ENCODE measurements around the gene NAA35. TPM values are rescaled to one million over a fixed set of nuclear protein-coding genes. Genes with fewer than 3 reads are reported as not detected.

Gene NAA35
- total RNA-seq, 1 experiment from 2014 or later, result 33.6 TPM

DNA sequence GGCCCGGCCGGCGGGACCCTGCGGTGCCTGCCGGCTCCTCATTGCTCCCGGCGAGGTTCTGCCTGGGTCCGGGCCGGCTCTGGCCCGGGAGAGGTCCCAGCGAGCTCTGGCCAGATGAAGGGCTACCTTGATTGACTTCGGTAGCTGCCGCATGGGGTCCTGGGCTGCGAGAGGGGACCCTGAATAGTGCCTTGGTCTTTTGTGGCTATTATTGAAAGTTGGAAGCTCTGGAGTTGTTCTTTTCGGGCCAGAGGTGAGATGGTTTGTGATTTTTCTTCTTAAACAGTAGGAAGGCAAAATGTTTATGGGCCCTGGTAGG, 635 bp downstream of the NAA35 start:
- no peaks in the 10 kb centered on the region for H3F3A ChIP-seq (ENCODE audit: insufficient read depth, low read depth)
- H3K27me3 ChIP-seq (ENCODE audit: insufficient read depth, low read depth), result no peaks in the 10 kb centered on the region
- intact Hi-C loops (cut with micrococcal nuclease; ENCODE audit: unreplicated experiment), result loop anchor here (2.0 kb wide), 1 partner anchor 341 kb away; the partner anchor contains the start of gene ISCA1
- TF ChIP-seq, protein P1, sequence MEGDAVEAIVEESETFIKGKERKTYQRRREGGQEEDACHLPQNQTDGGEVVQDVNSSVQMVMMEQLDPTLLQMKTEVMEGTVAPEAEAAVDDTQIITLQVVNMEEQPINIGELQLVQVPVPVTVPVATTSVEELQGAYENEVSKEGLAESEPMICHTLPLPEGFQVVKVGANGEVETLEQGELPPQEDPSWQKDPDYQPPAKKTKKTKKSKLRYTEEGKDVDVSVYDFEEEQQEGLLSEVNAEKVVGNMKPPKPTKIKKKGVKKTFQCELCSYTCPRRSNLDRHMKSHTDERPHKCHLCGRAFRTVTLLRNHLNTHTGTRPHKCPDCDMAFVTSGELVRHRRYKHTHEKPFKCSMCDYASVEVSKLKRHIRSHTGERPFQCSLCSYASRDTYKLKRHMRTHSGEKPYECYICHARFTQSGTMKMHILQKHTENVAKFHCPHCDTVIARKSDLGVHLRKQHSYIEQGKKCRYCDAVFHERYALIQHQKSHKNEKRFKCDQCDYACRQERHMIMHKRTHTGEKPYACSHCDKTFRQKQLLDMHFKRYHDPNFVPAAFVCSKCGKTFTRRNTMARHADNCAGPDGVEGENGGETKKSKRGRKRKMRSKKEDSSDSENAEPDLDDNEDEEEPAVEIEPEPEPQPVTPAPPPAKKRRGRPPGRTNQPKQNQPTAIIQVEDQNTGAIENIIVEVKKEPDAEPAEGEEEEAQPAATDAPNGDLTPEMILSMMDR (conservative IDR thresholded peaks at IDR 0.05), result no peak
- no peak for TF ChIP-seq EZH2 (IDR thresholded peaks at IDR 0.05; ENCODE audit: low read depth)
- H3K27ac ChIP-seq, result peak overlapping the region; percentile 77
- H3K4me3 ChIP-seq, result peak overlapping the region; percentile 99
- peaks cover 54% of the 10 kb centered on the region for H3K79me2 ChIP-seq (ENCODE audit: low read depth)
- ChIA-PET CTCF (no interaction called here), POLR2A (ENCODE audit: unreplicated experiment) (no interaction called here)
- no peaks in the 10 kb centered on the region for H3K9me2 ChIP-seq (ENCODE audit: insufficient read depth)
- H3K4me2 ChIP-seq, result peak overlapping the region; percentile 100
- H4K20me1 ChIP-seq (ENCODE audit: insufficient read depth), result 0 out of 2 replicates have a peak, but pooled peaks cover 10% of the 10 kb centered on the region
- DNase-seq, result no peak
- no peaks in the 10 kb centered on the region for H3K9me3 ChIP-seq (ENCODE audit: insufficient read depth, low read depth)
- H3K36me3 ChIP-seq (ENCODE audit: low read depth), result peaks cover 26% of the 10 kb centered on the region
- H2AFZ ChIP-seq, result peak overlapping the region; percentile 90
- no TSS peak for BruUV-seq (replicated peaks)
- peaks cover 12% of the 10 kb centered on the region for H3K4me1 ChIP-seq (replicated peaks; ENCODE audit: insufficient read depth)

DNA sequence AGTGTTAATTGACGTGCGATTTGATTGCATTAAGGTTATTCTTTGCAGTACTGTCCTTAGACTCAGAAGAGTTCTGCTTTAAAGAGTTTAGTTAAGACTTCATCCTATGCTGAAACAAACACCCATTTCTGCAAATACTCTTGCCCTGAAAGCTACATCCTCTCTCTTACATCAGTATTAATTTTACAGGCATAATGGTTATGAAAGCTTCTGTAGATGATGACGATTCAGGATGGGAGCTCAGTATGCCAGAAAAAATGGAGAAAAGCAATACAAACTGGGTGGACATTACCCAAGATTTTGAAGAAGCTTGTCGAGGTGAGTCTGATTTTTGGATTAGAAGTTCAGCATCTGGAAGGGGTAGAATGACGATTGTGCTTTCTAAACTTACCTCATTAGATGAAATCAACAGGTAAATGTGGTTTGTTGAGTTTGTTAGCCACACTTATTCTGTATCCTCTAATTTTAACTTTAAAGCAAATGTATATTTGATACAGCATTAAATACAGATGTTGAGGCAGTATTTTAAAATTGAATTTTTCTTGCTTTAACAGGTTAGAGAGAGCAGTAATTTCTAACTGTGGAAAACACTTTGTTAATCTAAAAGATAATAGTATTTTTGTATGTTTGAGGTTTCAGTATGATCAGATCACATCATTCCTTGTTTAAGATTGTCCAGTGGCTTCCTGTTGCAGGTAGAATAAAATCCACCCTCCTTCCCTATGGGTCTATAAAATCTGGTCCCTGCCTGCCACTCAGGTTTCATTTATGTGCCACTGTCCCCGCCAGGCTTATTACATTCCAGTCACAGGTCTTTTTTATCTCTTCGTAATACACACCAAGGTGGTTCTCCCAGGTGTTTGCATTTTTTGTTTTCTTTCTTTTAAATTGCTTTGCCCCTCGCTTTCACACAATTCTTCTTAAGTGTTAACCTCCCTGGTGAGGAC, 1.3 kb downstream of the NAA35 start:
- peaks cover 32% of the 10 kb centered on the region for H3K36me3 ChIP-seq (ENCODE audit: low read depth)
- intact Hi-C loops (cut with micrococcal nuclease; ENCODE audit: unreplicated experiment), result loop anchor here (2.0 kb wide), 1 partner anchor 341 kb away; the partner anchor contains the start of gene ISCA1

DNA sequence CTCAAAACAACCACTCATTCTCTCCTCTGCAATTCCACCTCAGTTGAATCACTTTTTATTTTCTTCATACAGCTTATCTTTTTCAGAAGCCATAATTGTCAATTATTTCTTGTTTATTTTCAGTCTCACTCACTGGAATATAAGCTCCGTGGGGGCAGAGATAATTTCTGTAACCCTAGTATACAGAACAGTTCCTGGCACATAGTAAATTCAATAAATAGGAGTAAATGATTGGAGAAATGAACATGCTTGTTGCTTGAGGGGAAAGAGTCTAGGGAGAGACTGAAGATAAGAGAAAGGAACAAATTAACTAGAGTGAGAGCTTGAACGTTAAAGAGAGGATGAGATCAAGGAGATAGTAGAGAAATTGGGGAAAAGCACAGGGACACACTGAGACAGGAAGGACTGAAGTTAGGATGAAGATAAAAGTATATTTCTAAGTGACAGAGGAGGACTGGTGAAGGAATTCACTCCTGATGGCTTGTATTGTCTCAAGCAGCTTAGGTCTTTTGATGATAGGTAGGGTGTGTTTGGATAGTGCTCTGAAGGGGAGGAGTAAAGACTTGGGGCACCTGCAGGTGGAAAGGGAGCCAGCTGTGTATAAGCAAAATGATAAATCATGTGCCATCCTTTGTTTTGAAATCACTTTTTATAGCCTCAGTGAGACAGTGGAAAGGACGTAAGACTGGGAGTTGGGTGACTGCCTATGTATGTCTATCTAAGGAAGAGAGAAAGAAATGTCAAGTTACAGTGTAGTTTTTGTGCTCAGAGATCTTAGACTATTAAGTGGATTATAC, 2.2 kb downstream of the NAA35 start:
- no peak overlapping the region for H3K27ac ChIP-seq
- H4K20me1 ChIP-seq (ENCODE audit: insufficient read depth), result peaks cover 10% of the 10 kb centered on the region; the same call in 1 of the 2 replicates
- H3K4me3 ChIP-seq, result peak overlapping the region; percentile 99; the same call in 1 of the 2 replicates
- peaks cover 70% of the 10 kb centered on the region for H3K79me2 ChIP-seq (ENCODE audit: low read depth)
- no peaks in the 10 kb centered on the region for H3K9me2 ChIP-seq (ENCODE audit: insufficient read depth)
- no peaks in the 10 kb centered on the region for H3F3A ChIP-seq (ENCODE audit: insufficient read depth, low read depth)
- DNase-seq, result no peak
- POLR2A ChIA-PET (ENCODE audit: unreplicated experiment), result no interaction called here
- H2AFZ ChIP-seq, result no peak overlapping the region
- no peaks in the 10 kb centered on the region for H3K9me3 ChIP-seq (ENCODE audit: insufficient read depth, low read depth)
- no peaks in the 10 kb centered on the region for H3K27me3 ChIP-seq (ENCODE audit: insufficient read depth, low read depth)
- H3K4me2 ChIP-seq, result peak overlapping the region; percentile 100
- CTCF ChIA-PET, result no interaction called here
- peaks cover 41% of the 10 kb centered on the region for H3K36me3 ChIP-seq (ENCODE audit: low read depth)
- intact Hi-C loops (cut with micrococcal nuclease; ENCODE audit: unreplicated experiment), result no loop called here
- H3K4me1 ChIP-seq (replicated peaks; ENCODE audit: insufficient read depth), result peaks cover 12% of the 10 kb centered on the region
- BruUV-seq (replicated peaks), result TSS peak; percentile 27
- TF ChIP-seq EZH2 (IDR thresholded peaks at IDR 0.05; ENCODE audit: low read depth), result no peak
- TF ChIP-seq, protein P1 (conservative IDR thresholded peaks at IDR 0.05), result no peak

More for the DNA sequence above, 1.3 kb downstream of the NAA35 start:
- Histone ChIP-seq H3K4me2 (peak overlapping the region; percentile 100), H4K20me1 (ENCODE audit: insufficient read depth) (0 out of 2 replicates have a peak, but pooled peaks cover 10% of the 10 kb centered on the region), H3K4me3 (peak overlapping the region; percentile 99), H3F3A (ENCODE audit: insufficient read depth, low read depth) (no peaks in the 10 kb centered on the region), H3K4me1 (replicated peaks; ENCODE audit: insufficient read depth) (peaks cover 12% of the 10 kb centered on the region), H3K27me3 (ENCODE audit: insufficient read depth, low read depth) (no peaks in the 10 kb centered on the region), H3K9me3 (ENCODE audit: insufficient read depth, low read depth) (no peaks in the 10 kb centered on the region), H3K27ac (peak overlapping the region; percentile 77), H3K79me2 (ENCODE audit: low read depth) (peaks cover 61% of the 10 kb centered on the region), H3K9me2 (ENCODE audit: insufficient read depth) (no peaks in the 10 kb centered on the region), H2AFZ (peak overlapping the region; percentile 90)
- TF ChIP-seq, protein P1 (conservative IDR thresholded peaks at IDR 0.05), result no peak
- no peak for TF ChIP-seq EZH2 (IDR thresholded peaks at IDR 0.05; ENCODE audit: low read depth)
- POLR2A ChIA-PET (ENCODE audit: unreplicated experiment), result interaction anchor here (0.7 kb wide), 1 partner anchor 404 kb away, joined by 3 read pairs; no protein-coding TSS in a partner anchor
- CTCF ChIA-PET, result no interaction called here
- no peak for DNase-seq
- BruUV-seq (replicated peaks), result no TSS peak
